Astrocyte (in vitro differentiated cells and primary cell): ENCODE data around the gene HOMER1.

Experiments used
- EZH2 ChIP-seq: IDR thresholded peaks from 2 replicates; pipeline ENCODE4 v1.6.1; 2012; ENCODE audit warnings: mild to moderate bottlenecking, low read length, inconsistent platforms; ENCODE audit not compliant: insufficient read depth
- TF ChIP-seq, protein P1 (sequence below): IDR thresholded peaks from 2 replicates; pipeline ENCODE4 v1.5.1; 2011; ENCODE audit warnings: low read depth, mild to moderate bottlenecking, inconsistent platforms, low read length, moderate library complexity; ENCODE audit not compliant: insufficient read depth

DNA sequence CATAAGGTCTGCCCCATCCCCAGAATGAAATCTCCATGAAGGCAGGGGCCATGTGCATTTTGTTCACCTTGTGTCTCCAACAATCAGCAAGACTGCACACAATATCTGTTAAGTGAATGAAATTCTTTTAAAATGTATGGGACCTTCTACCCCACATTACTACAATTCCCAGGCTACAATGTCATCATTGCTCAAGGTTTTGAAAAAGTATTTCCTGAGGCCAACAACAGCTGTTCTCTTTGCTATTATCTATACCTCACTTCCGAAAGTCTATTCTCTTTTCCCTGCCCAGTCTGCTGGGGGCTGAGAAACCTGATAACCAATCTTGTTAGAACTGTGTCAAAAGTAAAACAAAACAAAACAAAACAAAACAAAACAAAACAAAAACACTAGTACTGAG lies 29.2 kb downstream of the HOMER1 start:
- TF ChIP-seq, protein P1, sequence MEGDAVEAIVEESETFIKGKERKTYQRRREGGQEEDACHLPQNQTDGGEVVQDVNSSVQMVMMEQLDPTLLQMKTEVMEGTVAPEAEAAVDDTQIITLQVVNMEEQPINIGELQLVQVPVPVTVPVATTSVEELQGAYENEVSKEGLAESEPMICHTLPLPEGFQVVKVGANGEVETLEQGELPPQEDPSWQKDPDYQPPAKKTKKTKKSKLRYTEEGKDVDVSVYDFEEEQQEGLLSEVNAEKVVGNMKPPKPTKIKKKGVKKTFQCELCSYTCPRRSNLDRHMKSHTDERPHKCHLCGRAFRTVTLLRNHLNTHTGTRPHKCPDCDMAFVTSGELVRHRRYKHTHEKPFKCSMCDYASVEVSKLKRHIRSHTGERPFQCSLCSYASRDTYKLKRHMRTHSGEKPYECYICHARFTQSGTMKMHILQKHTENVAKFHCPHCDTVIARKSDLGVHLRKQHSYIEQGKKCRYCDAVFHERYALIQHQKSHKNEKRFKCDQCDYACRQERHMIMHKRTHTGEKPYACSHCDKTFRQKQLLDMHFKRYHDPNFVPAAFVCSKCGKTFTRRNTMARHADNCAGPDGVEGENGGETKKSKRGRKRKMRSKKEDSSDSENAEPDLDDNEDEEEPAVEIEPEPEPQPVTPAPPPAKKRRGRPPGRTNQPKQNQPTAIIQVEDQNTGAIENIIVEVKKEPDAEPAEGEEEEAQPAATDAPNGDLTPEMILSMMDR, result no peak
- no peak for TF ChIP-seq EZH2
